ENCODE results near the gene CRP.
"Not testable (repeated sequence)": the region's sequence is repeated elsewhere in the genome, so short reads cannot be mapped to it uniquely, and the experiment has no call there.

CRP gene

DNA sequence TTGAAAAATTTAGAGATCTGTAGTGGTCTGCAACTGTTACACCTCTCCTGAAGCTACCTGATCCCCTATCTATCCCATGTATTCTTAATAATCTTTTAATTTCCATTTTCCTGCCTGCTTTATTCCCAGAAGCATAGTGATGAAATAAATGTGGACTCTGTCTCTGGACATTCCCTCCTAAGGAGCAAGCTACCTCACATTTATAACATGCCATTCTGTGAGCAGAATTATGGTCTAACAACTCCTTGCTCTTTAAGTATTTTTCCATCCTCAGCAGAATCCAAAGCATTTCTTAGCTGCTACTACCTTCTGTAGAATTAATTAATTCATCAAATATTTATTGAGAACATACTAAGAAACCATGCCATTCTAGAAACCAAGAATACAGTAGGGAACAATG is 15.1 kb downstream of the CRP start:
- DNase-seq = no peak

DNA sequence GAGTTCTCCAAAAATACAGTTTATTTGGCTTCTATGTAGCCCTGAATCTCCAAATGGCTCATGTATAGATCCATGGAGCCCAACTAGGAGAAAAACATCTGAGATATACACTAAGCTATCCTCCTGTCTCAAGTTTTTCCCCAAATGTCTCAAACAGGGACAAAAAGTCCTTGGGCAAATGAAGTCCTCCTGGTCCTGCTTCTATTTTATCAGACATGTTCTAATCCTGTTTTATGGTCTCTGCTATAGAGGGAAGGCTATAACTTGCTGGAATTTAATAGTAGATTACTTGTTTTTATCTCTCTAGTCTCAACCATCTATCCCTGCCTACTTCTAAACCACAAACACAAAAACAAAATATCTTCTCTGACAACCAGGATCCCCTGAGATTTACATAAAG is 26.9 kb downstream of the CRP start:
- DNase-seq = no peak

DNA sequence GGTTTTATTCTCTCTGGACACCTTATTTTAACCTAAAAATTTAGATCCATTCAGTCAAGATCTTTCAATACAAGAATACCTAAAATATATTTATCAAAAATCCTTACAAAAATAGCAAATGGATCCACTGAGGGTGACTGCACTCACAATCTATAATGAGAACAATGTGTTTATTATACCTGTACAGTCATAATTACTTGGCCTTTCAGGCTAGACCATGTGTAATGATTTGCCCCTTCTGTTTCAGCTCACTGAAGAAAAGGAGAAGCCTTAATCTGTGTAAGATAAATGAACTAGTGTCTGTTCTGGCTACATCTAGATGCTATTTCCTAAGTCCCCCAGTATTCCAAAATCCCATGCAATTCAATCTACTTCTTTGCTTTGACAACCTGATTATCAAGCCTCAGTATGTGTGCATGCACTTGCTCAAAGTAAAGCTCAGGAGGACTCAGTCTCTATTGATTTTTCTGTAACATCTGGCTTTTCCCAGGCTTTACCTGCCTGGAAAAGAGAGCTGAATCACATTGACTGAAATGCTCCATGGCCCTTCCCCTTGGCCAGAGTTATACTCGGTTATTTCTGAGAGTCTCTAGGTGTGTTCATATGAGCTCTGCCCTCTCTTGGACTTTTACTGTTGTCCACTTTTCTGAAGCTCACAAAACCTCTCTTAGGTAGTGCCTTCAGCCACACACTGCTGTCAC is 27.6 kb downstream of the CRP start:
- no peak for DNase-seq

DNA sequence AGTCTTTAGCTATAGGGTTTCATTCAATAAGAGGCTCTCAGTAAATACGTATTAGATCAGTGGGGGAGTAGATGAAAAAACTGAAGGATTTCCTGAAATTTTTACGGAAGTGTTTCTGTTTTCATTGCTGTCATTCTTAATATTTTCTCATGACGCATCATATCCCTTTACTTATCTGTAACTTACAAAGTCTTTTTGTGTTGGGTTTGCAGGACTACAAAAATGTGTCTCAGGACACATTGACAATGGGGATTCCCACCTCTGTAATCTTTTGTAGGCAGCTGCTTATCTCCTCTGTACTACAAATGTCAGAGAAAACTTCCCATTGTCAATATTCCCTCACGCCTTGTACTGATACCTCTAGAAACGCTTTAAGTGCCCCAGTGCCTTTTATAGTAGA is 35.5 kb downstream of the CRP start:
- DNase-seq = no peak

DNA sequence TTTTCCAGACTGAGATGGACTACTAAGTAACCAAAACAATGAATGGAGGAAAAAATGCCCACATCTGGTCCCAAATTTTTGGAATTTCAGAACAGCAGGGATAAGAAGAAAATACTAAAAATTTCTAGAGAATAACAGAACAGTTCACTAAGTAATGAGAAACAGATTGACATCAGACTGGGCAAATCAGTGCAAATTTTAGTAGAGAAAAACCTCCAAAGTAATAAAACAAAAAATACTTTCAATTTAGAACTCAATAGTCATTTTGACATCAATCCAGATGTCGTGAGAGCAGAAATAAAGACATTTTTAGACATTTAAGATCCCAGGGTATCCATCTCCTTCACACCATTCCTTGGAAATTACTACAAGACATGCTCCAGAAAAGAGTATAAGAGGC is 39.3 kb downstream of the CRP start:
- DNase-seq = no peak

DNA sequence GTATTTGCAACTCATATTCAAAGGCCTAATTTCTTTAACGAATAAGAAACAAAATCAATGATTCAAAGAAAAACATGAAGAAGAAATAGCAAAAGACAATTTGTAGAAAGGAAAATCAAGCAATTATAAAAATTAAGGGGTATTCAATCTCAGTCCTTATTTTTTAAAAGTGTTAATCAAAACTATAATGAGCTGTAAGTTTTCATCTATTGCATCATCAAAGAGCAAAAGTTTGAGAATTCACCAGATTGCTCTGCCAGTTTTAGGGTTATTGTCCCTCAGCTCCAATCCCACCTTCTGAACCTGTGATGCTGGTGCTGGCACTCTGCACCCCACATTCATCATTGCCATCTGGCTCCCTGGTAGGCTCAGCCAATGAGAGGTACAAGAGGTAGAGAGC is 42.0 kb downstream of the CRP start:
- DNase-seq = not testable (repeated sequence)

DNA sequence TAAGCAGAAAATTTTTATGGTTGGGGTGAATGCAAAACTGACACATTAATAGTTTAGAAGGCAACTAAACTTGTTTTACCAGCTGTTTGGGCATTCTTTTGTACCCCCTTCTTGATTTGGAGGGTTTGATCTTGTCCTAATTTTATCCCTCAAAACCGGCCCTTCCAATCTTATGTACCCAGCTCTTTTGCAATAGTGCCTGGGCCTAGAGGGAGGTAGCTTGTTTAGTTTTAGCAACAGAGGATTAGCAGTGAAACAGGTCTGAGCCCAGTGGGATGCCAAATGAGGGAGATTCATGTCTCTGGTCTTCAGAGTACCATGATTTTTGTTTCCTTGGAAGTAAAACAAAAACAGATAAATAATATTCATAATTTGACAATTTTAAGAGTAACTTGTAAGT is 45.1 kb downstream of the CRP start:
- DNase-seq = no peak

DNA sequence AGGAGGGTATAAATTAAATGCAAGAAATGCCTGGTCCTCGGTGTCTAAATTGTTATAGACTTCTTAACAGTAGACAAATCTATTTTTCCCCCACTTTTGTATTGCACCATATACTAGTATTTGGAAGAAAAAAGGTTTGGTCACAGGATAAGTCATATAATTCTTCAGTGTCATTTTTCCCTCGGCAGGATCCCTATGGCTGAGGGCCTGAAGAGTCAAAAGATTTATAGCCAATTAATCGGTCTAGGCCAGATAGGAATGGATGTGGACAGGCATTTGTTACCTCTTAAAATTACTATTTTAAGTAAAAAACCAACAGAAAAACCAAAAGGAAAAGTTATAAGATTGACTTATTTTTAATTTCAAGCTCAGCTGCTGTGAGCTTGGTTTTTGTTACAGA is 45.6 kb downstream of the CRP start:
- DNase-seq = no peak

DNA sequence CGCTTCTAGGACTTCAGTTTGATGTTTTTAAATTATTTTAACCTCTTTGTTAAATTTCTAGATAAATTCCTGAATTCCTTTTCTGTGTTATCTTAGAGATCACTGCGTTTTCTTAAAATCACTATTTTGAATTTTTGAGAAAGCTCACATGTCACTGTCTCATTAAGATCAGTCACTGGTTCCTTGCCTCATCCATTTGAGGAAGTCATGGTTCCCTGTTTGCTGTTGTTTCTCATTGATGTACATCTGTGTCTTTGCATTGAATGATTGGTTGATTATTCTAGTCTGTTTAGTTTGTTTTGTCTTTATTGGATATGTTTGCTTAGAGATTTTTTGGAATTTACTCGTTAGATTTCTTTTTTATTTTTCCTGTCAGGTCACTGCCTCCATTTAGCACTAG is 50.1 kb downstream of the CRP start:
- no peak for DNase-seq

DNA sequence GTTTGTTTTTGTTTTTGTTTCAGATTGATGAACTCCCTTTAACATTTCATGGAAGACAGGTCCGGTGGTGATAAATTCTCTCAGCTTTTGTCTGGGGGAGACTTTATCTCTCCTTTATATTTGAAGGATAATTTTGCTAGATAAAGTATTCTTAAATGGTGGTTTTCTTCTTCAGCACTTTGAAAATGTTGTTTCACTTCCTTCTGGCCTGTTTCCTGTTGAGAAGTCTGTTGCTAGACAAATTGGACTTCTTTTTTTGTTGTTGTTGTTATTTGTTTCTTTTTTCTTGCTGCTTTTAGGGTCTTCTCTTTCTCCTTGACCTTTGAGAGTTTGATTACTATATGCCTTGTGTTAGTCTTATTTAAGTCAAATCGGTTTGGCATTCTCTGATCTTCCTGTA is 50.8 kb downstream of the CRP start:
- no peak for DNase-seq
